BE2C (cell line): ENCODE results near the gene AFG1L.
"Not testable (repeated sequence)": the region's sequence is repeated elsewhere in the genome, so short reads cannot be mapped to it uniquely, and the experiment has no call there.

Experiments
- DNase-seq: peaks from one replicate; pipeline ENCODE4 v3.0.0-alpha.2; 2020
- H3K27me3 ChIP-seq: fragments of 250-450 bp; sonication (Bioruptor Pico); 2 replicates; pipeline ENCODE4 v1.5.1; 2020; ENCODE audit warnings: mild to moderate bottlenecking
- H3K36me3 ChIP-seq: fragments of 250-450 bp; sonication (Bioruptor Pico); 2 replicates; pipeline ENCODE4 v1.5.1; 2020; ENCODE audit warnings: mild to moderate bottlenecking
- H3K4me1 ChIP-seq: fragments of 250-450 bp; sonication (Bioruptor Pico); 2 replicates; pipeline ENCODE4 v1.5.1; 2020
- H3K4me3 ChIP-seq: 2 replicates; pipeline ENCODE4 v1.5.1; 2011; ENCODE audit warnings: low read depth, low read length
- H3K9me3 ChIP-seq: fragments of 250-450 bp; sonication (Bioruptor Pico); 2 replicates; pipeline ENCODE4 v1.5.1; 2020
- CTCF ChIP-seq: IDR thresholded peaks from 2 replicates; pipeline ENCODE4 v1.5.1; 2012; ENCODE audit warnings: mild to moderate bottlenecking, low read depth, low read length

The AFG1L gene

GRCh38 chr6:108368431-108369030 lies 73.7 kb downstream of the AFG1L start:
- H3K4me3 ChIP-seq: no peak overlapping the region
- no peaks in the 10 kb centered on the region for H3K4me1 ChIP-seq
- no peak for DNase-seq
- no peaks in the 10 kb centered on the region for H3K9me3 ChIP-seq
- no peaks in the 10 kb centered on the region for H3K27me3 ChIP-seq
- H3K36me3 ChIP-seq: no peaks in the 10 kb centered on the region
- no peak for TF ChIP-seq CTCF

- H3K4me1 ChIP-seq: peaks cover 5% of the 10 kb centered on the region; the same call in 1 of the 2 replicates
- H3K9me3 ChIP-seq: no peaks in the 10 kb centered on the region
- H3K36me3 ChIP-seq: no peaks in the 10 kb centered on the region
- no peak overlapping the region for H3K4me3 ChIP-seq
- TF ChIP-seq CTCF: no peak
- DNase-seq: no peak
- H3K27me3 ChIP-seq: no peaks in the 10 kb centered on the region
Measured at GRCh38 chr6:108380876-108381275, 86.0 kb downstream of the AFG1L start.

GRCh38 chr6:108383981-108384380 lies 89.1 kb downstream of the AFG1L start:
- no peak for TF ChIP-seq CTCF
- Histone ChIP-seq H3K36me3 (no peaks in the 10 kb centered on the region), H3K4me1 (peaks cover 5% of the 10 kb centered on the region; the same call in 1 of the 2 replicates), H3K27me3 (no peaks in the 10 kb centered on the region), H3K4me3 (no peak overlapping the region), H3K9me3 (no peaks in the 10 kb centered on the region)
- DNase-seq: no peak

GRCh38 chr6:108389190-108389589 lies 94.3 kb downstream of the AFG1L start:
- not testable (repeated sequence) for H3K4me3 ChIP-seq, DNase-seq, H3K36me3 ChIP-seq, H3K9me3 ChIP-seq, H3K4me1 ChIP-seq, H3K27me3 ChIP-seq

- H3K36me3 ChIP-seq: no peaks in the 10 kb centered on the region
- DNase-seq: no peak
- no peaks in the 10 kb centered on the region for H3K4me1 ChIP-seq
- no peaks in the 10 kb centered on the region for H3K9me3 ChIP-seq
- no peak for TF ChIP-seq CTCF
- H3K4me3 ChIP-seq: no peak overlapping the region
- no peaks in the 10 kb centered on the region for H3K27me3 ChIP-seq
Measured at GRCh38 chr6:108395297-108395696, 100.4 kb downstream of the AFG1L start.

- H3K9me3 ChIP-seq: no peaks in the 10 kb centered on the region
- H3K36me3 ChIP-seq: no peaks in the 10 kb centered on the region
- H3K27me3 ChIP-seq: no peaks in the 10 kb centered on the region
- TF ChIP-seq CTCF: no peak
- no peak overlapping the region for H3K4me3 ChIP-seq
- no peak for DNase-seq
- H3K4me1 ChIP-seq: no peaks in the 10 kb centered on the region
Measured at GRCh38 chr6:108403236-108403635, 108.4 kb downstream of the AFG1L start.

- no peaks in the 10 kb centered on the region for H3K4me1 ChIP-seq
- no peak for TF ChIP-seq CTCF
- no peaks in the 10 kb centered on the region for H3K27me3 ChIP-seq
- DNase-seq: no peak
- H3K4me3 ChIP-seq: no peak overlapping the region
- no peaks in the 10 kb centered on the region for H3K36me3 ChIP-seq
- no peaks in the 10 kb centered on the region for H3K9me3 ChIP-seq
Measured at GRCh38 chr6:108406943-108407342, 112.1 kb downstream of the AFG1L start.
